Embryonic facial prominence (tissue), 1 donor: ENCODE measurements around the gene CPEB4.

Source experiments
- DNase-seq: peaks from one replicate; pipeline ENCODE4 v3.0.0-alpha.2; 2016; ENCODE audit errors: extremely low spot score

CPEB4 gene

DNA sequence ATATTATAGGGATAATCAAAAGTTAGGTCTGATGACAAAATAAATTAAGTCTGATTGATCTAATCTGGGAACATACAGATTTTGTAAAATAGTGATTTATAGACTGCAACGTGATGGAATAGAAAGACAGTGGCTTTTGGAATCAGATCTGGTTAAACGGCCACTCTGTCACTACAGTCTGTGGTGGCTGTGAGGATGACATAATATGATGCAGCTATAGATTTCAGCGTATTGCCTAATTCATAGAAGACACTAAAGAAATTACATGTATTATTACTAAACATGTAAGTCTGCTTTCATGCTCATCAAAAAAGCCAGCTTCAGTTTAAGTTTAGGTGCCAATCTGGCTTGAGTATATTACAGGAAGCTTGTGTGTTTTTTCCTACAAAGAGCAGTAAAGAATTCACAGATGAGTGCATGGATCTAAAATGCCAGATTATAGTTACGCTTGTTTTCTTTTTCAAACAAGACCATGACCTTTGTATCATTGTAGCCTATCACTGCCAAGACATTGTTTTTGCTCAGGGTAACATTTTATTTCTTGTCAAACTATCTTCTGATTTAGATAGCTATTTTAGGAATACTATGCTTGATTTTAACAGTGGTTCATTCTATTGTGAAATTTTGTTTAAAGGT, 25.7 kb downstream of the CPEB4 start:
- no peak for DNase-seq

GRCh38 chr5:173915310-173916014, 27.3 kb downstream of the CPEB4 start:
- peak; percentile 51 for DNase-seq

GRCh38 chr5:173916233-173916632, 28.1 kb downstream of the CPEB4 start:
- DNase-seq: no peak

DNA sequence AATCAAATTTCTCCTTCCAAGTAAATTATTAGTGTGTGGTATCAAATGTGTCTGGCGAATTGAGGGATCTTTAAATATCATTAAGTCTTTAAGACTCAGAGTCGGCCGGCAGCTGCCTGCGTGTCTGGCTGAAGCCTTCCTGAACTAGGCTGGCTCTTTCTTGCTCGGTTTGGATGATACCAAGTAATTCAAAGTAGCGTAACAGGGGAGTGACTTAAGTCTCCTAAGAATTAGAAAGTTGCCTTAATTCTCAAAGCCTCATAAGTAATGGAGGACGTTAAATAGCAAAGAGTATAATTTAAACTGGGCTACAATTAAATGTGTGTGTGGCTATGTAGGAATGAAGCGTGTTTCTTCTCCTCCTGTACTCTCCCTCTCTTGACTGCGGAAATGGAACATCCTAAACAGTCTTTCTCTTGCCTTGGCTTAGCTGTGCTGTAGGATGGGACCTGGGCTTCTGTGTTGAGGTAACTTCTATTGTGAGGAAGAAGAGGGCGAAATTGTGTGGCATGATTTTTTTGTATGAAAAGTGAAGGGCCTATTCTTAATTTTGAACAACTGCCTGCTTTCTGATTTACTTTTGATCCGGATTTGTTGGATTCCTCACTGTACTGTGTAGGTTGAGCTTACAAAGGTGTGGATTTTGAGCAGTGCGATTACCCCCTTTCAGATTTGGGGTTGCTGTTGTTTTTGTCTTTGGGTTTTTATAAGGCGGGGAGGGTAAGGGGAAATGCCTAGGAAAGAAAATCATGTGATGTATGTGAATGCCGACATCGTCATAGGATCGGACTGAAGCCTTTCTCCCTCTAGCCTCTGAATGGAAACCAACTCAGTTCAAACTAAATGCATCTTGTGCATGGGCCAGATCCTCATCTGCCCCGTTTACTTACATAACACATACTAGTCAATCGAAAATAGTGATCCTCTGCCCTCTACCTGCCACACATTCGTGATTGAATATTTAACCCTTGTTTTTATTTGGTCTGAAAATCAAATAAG, 29.9 kb downstream of the CPEB4 start:
- DNase-seq: peak; percentile 83

DNA sequence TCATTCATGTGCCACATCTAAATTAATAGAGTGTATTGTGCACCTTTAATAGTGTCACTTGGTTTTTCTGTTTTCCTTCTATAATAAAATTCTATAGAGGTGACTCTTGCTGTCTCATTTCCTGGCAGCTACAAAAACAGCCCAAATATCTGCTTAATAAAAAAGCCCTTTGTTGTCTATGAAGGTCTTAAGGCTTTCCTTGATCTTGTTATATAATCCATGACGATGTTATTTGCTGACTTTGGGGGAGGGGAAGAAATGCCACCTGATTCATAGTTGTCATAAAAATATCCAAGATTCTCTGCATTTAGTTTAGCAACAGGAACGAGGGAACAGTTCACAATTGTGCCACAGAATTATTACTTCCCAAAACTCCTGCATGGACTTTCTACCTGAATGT, 31.3 kb downstream of the CPEB4 start:
- DNase-seq: no peak

GRCh38 chr5:173920024-173920753, 32.0 kb downstream of the CPEB4 start:
- DNase-seq: no peak

DNA sequence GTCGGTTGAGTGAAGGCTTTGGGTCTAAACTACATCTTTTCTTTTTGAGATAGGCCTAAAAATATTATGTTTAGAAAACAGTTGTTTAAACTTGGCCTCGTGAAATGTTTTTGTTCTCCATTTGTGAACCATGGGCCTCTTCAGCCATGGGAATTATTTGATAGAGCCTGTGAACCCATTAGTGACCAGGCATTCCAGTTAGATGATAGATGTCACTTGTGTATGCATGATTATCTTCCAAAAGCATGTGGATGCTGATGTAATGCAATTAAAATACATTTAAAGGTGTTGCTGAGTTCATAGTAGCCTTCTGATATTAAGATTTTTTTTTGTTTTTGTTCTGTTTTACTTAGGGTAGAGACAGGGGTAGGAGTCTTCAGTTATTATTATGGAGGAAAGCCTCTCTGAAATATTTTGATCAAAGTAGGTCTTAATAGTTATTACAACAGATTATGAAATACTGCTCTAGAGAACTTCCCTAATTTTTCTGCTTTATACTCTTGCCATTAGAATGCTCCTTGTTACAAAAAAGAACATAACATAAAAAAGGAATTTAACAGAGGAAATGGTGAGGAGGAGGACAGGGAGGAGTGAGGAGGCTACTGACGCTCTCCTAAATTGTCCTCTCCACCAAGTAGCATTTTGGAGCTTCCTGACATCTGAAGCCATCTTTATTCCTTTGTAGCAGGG, 32.9 kb downstream of the CPEB4 start:
- no peak for DNase-seq

DNA sequence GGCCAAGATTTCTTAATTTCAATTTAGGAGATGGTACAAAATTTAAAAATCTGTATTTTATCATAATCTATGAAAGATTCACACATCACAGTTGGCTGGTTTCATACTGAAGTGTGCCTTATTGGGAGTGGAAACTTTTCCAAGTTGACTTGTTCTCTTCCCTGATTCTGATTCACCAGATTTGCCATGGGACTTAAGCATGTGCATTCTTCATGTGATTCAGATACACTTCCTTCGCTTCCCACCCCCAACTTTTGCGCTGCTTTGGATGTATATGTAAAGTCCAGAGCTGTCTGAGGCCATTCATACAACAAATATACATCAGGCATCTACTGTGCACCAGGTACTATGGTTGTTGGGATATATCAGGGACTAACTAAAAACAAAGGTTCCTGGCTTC, 34.4 kb downstream of the CPEB4 start:
- no peak for DNase-seq

GRCh38 chr5:173923218-173924095, 35.3 kb downstream of the CPEB4 start:
- DNase-seq: no peak

DNA sequence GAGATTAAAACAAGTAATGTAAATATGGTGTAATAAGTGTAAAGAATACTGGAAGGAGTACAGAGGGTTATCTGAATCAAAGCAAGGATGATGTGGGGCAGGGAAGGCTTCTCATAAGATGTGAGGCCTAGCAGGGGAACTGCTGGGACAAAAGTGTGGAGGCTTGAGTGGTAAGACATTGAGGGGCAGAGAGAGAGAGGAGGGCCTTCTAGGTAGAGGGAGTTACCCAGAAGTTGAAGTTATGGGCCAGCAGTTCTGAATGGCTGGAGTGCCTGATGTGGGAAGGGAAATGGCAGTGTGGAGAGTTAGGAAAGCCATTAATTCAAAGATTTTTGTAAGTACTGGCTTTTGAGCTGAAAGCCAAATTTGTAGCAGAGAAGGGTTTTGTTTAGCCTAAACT, 36.8 kb downstream of the CPEB4 start:
- no peak for DNase-seq

- DNase-seq: no peak
Measured at GRCh38 chr5:173925449-173926071, 37.4 kb downstream of the CPEB4 start.

DNA sequence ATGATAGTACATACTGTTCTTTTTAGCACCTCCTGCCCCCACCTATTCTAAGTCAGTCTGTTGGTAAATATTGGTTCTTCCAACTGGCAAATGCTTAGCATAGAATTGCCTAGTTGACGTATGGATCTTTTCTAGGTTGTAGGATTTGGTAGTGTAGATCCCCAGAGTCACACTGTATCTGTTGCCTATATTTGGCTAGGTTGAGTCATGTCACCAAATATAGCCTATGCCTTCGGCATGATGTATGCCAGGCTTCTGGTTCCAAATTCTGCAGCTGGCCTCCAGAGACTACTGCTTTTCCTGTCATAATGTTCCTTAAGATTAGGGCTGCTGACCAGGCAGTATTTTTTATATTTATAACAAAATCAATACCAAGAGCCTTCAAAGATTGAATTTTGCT, 38.2 kb downstream of the CPEB4 start:
- DNase-seq: no peak

- DNase-seq: no peak
Measured at GRCh38 chr5:173928871-173929574, 40.9 kb downstream of the CPEB4 start.

- DNase-seq: no peak
Measured at GRCh38 chr5:173932695-173933139, 44.6 kb downstream of the CPEB4 start.

GRCh38 chr5:173933901-173934300, 45.8 kb downstream of the CPEB4 start:
- no peak for DNase-seq

DNA sequence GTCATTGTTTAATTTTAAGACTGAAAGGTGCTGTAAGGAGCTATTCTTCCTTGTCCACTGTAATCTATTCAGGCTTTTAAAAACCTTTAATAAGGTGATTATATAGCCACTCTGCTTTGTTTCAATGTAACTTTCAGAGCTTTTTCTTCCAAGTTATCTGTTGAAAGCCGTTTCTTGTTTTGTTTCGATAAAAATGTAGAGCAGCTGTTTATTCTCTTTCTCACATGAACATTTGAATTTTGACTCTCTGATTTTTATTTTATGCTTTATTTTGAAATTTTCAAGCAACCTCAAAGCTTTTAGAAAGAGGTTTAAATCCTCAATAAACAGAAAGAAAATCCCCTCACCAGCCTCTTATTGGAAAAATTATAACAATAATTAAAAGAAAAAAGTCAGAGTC, 47.2 kb downstream of the CPEB4 start:
- DNase-seq: no peak

GRCh38 chr5:173940269-173940668, 52.1 kb downstream of the CPEB4 start:
- no peak for DNase-seq

DNA sequence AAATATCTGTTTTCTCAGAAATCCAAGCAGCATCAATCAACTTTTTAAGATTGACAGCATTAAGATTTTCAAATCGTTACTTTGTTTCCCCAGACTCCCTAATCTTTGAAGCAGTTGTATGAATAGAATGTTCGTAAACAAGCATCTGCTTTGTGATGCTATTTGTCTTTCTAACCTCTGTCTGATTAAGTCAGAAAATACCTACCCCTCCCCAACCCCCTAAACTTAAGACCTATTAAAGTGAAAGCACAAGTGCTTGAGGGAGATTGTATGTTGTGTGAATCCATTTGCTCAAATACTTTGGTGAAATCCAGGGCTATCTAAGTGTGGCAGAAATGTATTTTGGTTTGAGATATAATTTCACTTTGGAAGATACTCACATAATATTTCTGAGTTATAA, 53.0 kb downstream of the CPEB4 start:
- no peak for DNase-seq
